Stimulated activated naive CD8-positive, alpha-beta T cell treated with anti-CD3 and anti-CD28 coated beads, Interleukin-15, Interleukin-2, amounts not matched to agents 100 U/mL and 50 U/mL, for 24 hours (primary cell): Measurements from ENCODE around the gene CCDC88C.

Experiments used
- ATAC-seq: fragments of 150-1000 bp; cut with Tn5 transposase; one replicate; pipeline ENCODE4 v1.10.0; 2021
- DNase-seq: peaks from one replicate; pipeline ENCODE4 v3.0.0; 2021

The CCDC88C gene

GRCh38 chr14:91291786-91292405 lies 125.7 kb downstream of the CCDC88C start:
- ATAC-seq, result no peak
- no peak for DNase-seq

- no peak for DNase-seq
- no peak for ATAC-seq
Measured at GRCh38 chr14:91290986-91291385, 126.6 kb downstream of the CCDC88C start.

DNA sequence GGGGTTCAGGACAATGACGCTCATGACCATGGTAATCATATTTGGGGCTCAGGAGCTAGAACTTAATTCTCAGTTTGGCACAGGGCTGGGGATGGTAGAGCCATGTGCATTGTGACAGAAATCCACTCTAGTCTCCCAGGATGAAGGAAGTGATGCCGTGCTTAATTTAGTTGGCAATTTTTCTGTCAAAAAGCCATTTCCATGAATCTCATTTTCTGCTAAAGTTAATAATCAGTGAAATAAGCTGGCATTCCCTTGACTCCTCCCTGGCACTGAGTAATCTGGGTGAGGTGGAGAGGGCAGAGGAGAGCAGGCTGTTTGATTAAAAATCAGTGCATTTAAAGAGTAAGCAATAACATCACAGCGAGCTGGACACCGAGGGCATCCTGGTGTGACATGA lies 128.2 kb downstream of the CCDC88C start:
- ATAC-seq (no peak), DNase-seq (no peak)

- no peak for DNase-seq
- no peak for ATAC-seq
Measured at GRCh38 chr14:91288876-91289275, 128.7 kb downstream of the CCDC88C start.

DNA sequence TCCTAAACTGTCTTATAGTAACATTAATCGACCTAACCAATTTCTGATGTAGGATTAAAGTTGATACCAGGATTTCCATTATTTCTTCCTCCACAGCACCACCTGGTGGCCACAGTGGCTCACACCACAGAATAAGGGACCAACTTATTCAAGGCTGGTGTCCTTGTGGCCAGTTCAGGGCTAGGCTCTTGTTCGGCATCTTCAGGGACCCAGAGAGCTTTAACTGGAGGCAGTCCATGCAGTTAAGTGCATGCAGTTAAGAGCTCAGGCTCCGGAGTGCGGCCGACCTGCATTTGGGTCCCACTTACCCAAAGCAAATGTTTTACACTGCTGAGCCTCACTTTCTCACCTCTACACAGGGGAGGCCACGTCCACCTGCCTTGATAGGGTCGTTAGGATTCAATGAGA lies 131.1 kb downstream of the CCDC88C start:
- peak; percentile 80 for ATAC-seq
- peak; percentile 83 for DNase-seq

- DNase-seq (no peak), ATAC-seq (no peak)
Measured at GRCh38 chr14:91284791-91285548, 132.7 kb downstream of the CCDC88C start.

DNA sequence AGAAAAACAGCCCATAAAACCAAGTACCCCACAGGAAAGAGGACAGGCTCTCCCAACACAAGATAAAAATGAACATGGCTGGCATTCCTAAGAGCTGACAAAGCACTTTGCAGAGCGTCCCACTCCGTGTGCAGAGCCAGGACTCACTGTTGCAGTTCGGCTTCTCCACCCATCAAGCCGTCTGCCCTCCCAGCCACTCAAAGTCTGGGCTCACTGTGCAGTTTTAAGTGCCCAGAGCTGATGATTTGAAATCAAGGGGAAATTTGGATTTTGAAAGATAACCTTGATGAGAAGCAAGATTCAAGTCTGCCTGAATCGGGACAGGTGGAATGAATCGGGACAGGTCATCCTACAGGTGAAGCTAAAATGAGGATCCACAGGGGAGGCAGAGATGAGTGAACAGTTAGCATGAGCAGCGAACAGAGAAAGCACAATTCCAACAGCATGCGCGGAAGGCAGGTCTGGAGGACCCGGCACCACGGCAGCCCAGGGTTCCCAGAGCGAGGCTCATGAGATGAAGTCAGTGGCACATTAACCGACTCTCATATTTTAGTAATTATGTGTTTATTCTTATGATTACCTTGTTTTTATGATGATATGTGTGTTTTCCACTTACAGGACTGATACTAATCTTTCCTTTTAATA lies 133.4 kb downstream of the CCDC88C start:
- DNase-seq, result no peak
- no peak for ATAC-seq

DNA sequence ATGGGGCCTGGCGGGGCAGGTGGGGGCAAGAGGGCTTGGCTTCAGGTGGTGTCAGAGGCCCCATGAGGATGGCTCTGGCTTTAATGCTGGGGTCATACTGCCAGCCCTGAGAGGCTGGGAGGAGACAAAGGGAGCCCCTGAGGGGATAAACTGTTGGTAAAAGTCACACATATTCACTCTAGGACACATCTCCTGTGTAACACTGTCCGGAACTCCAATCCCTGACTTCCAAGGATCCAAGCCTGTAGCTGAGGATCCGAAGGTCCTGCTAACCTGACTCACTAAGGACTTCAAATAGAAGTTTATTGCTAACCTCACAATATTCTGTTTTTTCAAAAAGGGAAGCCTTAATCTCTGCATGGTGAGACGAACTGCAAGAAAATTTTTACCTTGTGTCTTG lies 134.0 kb downstream of the CCDC88C start:
- ATAC-seq (no peak), DNase-seq (no peak)

DNA sequence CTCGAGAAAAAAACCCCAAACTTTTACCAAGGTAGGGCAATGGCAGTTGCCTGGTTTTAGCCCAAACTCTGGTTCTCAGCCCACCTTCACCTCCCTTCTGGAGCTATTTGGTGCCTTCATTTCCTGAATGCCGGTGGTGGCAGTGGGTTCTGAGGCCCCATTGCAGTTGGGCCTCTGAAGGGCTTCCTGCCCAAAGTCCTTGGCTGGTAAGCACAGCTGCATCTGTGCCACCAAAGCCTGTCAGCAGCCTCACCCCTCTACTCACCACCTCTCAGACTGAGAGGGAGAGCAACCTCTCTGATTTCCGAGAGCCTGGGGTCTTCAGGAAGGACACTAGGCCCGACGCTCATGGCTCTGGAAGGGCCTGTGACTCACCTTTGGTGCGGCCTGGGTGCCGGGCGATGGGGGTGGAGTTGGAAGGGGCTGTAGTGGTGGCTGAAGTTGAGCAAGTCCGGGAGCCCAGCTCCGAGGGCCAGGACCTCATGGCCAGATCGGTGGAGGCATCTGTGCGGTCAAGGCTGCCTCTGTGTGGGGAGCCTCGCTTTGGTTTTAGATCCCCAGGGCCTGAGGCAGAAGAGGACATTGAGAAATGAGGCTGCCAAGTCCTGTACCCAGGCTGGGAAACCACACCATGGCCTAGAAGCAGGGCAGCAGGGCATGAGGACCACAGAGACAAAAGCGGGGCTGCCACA lies 134.5 kb downstream of the CCDC88C start:
- no peak for ATAC-seq
- no peak for DNase-seq

GRCh38 chr14:91281346-91281745 lies 136.3 kb downstream of the CCDC88C start:
- no peak for DNase-seq
- ATAC-seq, result no peak

- no peak for DNase-seq
- no peak for ATAC-seq
Measured at GRCh38 chr14:91280129-91280528, 137.5 kb downstream of the CCDC88C start.

DNA sequence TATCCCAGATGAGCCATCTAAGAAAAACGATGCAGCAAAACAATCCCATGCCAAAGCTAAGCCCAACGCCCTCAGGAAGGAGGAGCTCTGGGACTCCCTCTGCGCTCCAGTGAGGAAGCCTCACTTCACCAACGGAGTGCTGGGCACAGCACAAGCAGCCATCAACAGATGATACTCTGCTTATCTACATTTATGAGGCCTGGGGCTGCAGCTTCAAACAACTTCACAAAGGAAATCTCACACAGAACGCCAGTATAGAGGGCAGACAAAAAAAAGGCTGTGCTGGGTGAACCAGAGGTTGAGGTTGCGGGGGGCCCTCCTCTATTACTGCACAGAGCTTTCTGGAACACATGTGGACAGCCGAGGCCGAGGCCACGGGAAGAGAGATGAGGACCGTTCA lies 138.3 kb downstream of the CCDC88C start:
- DNase-seq (no peak), ATAC-seq (no peak)

GRCh38 chr14:91278383-91278715 lies 139.3 kb downstream of the CCDC88C start:
- ATAC-seq (no peak), DNase-seq (no peak)

GRCh38 chr14:91277546-91278382 lies 139.9 kb downstream of the CCDC88C start:
- ATAC-seq, result no peak
- no peak for DNase-seq

GRCh38 chr14:91274796-91275195 lies 142.8 kb downstream of the CCDC88C start:
- DNase-seq, result no peak
- ATAC-seq, result no peak

GRCh38 chr14:91273885-91274273 lies 143.7 kb downstream of the CCDC88C start:
- DNase-seq, result no peak
- no peak for ATAC-seq

DNA sequence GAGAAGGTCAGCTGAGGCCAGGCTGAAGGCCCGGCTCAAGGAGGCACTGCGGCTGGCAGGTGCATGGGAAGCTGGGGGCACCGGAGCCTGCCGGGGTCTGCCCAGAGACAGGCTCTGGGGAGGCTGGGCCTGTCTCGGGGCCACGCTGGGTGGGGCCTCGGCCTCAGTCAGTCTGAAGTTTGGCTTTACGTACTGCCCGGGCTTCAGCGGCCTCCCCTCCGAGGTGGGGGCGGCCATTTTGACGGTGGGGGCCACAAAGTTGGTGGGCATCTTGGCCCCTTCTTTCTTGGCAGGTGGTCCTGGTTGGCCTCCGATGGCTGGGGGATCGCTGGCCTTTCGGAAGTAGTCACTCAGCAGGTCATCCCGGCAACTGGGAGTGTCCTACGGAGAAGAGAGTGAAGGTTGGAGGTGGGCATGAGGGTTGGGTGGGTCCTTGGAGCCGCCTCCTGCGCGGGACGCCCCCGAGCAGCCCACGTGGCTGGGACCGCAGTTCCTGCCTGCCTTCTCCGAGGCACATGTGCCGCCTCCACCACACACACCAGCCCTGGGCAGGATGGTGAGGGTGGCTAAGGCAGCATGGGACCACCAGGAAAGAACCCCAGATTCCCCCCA lies 144.2 kb downstream of the CCDC88C start:
- ATAC-seq, result no peak
- DNase-seq, result no peak

DNA sequence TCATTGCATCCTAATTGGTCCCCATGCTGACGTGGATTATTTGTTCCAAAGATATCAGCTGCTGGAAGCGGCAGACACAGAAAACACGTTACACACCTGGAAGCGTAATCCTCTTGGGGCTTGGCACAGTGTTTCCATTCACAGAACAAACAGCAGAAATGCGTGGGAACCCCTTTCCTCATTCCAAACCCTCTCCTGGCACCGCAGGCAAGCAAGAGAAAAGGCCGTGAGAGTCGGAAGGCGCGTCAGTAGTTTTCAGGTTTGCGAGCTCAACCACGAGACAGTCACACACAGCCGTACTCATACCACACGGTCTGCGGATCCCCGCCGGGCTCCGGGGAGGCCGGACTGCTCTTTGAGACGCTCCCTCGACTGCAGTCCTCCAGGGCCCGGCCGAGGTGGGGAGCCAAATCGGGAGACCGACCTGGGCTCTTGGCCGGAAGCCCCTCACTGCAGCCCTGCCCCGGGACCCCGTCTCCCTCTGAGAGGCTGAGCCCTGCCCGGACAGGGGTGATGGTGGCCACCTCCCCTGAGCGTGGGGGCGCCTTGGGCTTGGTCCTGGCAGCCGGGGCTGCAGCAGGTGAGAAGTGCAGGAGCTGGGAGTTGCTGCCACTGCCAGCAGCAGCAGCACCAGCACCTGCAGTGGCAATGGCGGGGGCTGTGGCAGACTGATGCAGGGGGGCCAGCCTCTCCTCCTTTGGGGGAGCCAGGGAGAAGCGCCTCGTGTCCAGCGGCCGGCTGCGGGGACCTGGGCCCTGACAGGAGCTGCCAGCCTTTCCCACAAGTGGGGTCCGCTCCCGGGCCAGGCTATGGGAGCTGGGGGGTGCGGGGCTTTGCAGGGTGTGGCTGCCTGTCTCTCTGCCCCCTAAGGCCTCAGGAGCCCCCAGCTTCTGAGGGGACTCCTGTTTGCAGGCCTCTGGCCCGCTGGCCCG lies 145.0 kb downstream of the CCDC88C start:
- DNase-seq (no peak), ATAC-seq (no peak)

DNA sequence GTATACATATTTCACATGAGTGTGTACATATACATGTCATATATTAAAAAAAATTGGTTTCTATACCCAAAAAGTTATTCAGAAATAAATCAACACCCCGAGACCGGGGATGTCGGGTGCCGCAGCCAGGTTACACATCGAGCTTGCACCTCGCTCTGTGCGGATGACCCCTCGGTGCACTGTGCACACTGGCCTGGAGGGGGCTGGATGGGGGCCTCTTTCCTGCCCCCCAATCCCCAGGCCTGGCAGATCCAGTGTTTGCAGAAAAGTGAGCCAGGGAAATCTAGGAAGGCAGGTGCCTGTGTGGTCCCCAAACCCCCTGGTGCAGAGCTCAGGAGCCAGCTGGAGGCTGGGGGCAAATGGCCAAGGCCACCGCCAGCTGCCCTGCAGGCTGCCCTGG lies 146.0 kb downstream of the CCDC88C start:
- ATAC-seq (no peak), DNase-seq (no peak)

DNA sequence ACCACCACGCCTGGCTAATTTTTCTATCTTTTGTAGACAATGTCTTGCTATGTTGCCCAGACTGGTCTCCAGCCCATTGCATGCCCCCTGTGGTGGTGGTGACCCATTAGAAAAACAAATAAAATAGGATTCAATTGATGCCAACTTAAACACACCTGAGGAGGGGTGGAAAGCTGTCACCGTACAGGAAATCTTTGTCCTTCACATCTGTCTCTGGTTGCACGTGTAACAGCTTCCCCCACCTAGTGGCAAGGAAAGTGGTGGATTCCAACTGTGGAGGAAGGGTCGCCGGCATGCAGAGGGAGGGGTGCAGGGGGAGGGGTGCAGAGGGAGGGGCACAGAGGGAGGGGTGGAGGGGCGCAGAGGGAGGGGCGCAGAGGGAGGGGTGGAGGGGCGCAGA lies 147.0 kb downstream of the CCDC88C start:
- DNase-seq (no peak), ATAC-seq (no peak)

GRCh38 chr14:91270188-91270587 lies 147.4 kb downstream of the CCDC88C start:
- no peak for DNase-seq
- no peak for ATAC-seq
